HG03521 (cell line): Measurements from ENCODE around the gene SLC8A2.
"Not testable (repeated sequence)": the region's sequence is repeated elsewhere in the genome, so short reads cannot be mapped to it uniquely, and the experiment has no call there.

ENCODE experiments used
- ATAC-seq: cut with Tn5 transposase; IDR thresholded peaks from one replicate; pipeline ENCODE4 v1.9.1; 2021; ENCODE audit warnings: mild to moderate bottlenecking, moderate library complexity; ENCODE audit not compliant: unreplicated experiment

The SLC8A2 gene

DNA sequence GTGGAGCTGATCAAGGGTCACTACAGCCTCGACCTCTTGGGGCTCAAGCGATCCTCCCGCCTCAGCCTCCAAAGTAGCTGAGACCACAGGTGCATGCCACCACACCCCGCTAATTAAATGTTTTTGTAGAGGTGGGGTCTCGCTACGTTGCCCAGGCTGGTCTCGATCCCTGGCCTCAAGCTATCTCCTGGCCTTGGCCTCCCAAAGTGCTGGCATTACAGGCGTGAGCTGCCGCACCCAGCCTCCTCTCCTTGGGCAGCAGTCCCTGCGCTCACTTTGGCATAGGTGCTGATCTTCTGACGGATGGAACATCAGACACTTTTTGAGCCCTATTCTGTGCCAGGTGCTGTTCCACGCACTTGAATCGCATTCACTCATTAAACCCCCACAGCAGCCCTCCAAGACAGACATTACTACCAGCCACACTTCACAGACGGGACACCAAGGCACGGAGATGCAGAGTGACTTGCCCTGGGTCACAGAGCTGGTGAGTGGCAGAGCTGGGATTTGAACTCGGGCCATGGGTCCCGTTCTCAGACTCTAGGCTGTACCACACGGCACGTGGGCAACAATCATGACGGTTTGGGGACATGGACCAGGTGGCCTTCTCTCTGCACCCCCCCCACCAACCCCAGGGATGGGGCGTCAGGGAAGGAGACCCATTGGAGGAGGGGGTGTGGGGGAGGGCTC is 55.6 kb downstream of the SLC8A2 start:
- ATAC-seq, result no peak

DNA sequence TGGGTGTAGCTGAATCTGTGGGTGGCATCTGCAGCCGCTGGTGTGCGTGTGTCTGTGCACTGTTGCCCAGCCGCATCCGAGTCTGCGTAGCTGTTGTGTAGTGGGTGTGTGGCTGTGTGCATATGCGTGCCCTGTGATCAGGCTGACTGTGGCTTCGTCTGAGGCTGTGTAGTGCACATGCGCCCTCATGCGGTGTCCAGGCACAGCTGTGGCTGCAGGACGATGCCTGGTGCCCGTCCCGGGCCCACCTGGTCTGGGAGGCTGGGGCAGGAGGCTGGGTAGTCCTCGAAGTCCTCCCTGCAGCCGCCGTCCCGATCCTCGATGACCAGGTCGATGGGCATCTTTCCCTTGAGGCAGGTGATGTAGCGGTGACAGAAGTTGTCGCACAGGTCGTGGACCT is 57.2 kb downstream of the SLC8A2 start:
- ATAC-seq, result no peak

- ATAC-seq, result no peak
Observed at GRCh38 chr19:47413941-47414340, 57.8 kb downstream of the SLC8A2 start.

GRCh38 chr19:47411696-47412095 is 60.0 kb downstream of the SLC8A2 start:
- ATAC-seq, result not testable (repeated sequence)

GRCh38 chr19:47411101-47411500 is 60.6 kb downstream of the SLC8A2 start:
- ATAC-seq, result no peak

DNA sequence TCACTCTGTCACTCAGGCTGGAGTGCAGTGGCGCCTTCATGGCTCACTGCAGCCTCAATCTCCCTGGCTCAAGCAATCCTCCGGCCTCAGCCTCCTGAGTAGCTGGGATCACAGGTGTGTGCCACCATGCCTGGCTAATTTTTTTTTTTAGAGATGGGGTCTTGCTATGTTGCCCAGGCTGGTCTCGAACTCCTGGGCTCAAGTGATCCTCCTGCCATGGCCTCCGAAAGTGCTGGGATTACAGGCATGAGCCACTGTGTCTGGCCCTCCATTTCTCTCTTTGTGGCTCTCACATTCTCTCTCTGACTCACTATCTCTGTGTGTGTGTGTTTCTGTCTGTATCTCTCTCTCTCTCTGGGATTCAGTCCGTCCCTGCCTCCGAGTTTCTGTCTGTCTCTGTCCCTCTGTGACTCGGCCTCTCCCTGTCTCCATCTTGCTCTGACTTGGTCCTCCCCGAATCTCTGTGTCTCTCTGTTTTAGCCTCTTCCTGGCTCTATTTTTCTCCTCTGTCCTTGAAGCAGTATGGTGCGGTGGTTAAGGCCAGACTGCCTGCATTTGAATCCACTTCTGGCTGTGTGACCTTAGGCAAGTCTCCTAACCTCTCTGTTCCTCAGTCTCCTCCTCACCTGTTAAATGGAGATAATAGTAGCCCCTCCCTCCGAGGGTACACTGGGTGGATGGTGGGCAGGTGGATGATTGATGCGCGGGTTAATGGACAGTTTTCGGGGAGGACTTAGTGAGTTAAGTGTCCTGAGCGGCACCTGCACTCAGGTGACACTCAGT is 63.3 kb downstream of the SLC8A2 start:
- no peak for ATAC-seq

- no peak for ATAC-seq
Observed at GRCh38 chr19:47407417-47407774, 64.3 kb downstream of the SLC8A2 start.

DNA sequence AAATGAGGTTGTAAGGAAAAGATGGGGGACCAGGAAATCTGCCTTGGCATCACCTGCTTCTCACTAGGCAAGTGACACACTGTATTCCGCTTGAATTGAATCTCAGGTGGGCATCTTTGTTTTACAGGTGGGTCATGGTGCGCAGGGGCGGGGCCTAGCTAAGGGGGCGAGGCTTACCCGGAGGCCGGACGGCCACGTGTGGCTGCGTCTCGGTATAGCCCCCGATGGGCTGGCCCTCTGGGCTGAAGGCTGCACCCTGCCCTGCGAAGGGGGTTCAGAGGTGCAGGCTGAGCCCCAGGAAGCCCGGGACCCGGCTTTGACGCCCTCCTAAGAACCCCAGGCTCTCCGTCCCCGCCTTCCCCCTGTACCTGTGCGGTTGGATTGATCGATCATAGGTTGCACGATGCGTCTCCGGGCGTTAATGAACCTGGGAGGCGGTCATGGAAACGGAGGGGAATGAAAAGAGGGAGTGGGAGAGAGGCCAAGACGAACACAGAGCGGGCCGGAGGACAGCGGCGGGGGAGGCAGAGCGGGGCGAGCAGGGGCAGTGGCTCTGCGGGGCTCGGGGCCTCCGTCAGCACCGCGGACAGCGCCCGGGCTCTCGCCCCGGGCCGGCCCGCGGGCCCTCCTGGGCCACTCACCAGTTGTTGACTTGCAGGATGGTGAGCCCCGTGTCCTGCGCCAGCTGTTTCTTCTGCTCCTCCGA is 64.8 kb downstream of the SLC8A2 start:
- ATAC-seq, result no peak

- ATAC-seq, result no peak
Observed at GRCh38 chr19:47405854-47406417, 65.8 kb downstream of the SLC8A2 start.

- no peak for ATAC-seq
Observed at GRCh38 chr19:47405197-47405550, 66.5 kb downstream of the SLC8A2 start.

- no peak for ATAC-seq
Observed at GRCh38 chr19:47404334-47405196, 67.1 kb downstream of the SLC8A2 start.

GRCh38 chr19:47402504-47402903 is 69.2 kb downstream of the SLC8A2 start:
- no peak for ATAC-seq

- no peak for ATAC-seq
Observed at GRCh38 chr19:47398707-47399597, 72.7 kb downstream of the SLC8A2 start.

GRCh38 chr19:47391510-47392223 is 80.0 kb downstream of the SLC8A2 start:
- ATAC-seq, result no peak

GRCh38 chr19:47390533-47391488 is 80.9 kb downstream of the SLC8A2 start:
- no peak for ATAC-seq

DNA sequence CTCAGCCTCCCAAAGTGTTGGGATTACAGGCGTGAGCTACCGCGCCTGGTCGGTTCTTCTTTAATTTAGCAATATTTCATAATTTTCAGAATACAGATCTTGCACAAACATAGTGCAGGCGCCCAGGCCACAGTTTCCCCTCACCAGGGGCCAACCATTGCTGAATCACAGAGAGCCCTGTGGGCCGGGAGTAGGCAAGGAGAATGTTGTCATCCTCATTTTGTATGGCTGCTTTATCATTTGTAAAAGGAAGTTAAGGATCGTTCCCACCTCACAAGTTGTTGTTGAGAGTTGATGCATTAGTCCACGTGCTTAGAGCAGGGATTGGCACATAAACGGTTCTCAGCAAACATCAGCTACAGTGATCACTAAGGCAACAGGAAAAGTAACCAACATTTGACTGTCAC is 82.5 kb downstream of the SLC8A2 start:
- ATAC-seq, result no peak

GRCh38 chr19:47388721-47389120 is 83.0 kb downstream of the SLC8A2 start:
- ATAC-seq, result not testable (repeated sequence)

DNA sequence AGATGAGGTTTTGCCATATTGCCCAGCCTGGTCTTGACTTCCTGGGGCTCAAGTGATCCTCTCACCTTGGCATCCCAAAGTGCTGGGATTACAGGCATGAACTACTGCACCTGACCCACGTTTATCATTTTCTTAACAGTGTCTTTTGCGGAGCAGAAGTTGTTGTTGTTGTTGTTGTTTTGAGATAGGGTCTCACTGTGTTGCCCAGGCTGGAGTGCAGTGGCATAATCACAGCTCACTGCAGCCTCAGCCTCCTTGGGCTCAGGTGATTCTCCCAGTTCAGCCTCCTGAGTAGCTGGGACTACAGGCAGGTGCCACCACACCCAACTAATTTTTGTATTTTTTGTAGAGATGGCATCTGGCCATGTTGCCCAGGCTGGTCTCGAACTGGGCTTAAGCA is 84.1 kb downstream of the SLC8A2 start:
- not testable (repeated sequence) for ATAC-seq
